HFFc6 (cell line): ENCODE measurements around the gene PRDM12. TPM values are rescaled to one million over a fixed set of nuclear protein-coding genes. Genes with fewer than 3 reads are reported as not detected.

ENCODE experiments used
- DNase-seq: peaks from one replicate; pipeline ENCODE4 v3.0.0-alpha.2; 2018
- H3K27ac Mint-ChIP-seq: 2 replicates; pipeline ENCODE4 v1.8.0; 2020; ENCODE audit warnings: mild to moderate bottlenecking, mixed read lengths
- H3K27me3 Mint-ChIP-seq: 2 replicates; pipeline ENCODE4 v1.8.0; 2021; ENCODE audit warnings: mild to moderate bottlenecking, moderate library complexity, mixed read lengths; ENCODE audit not compliant: insufficient read depth
- H3K36me3 Mint-ChIP-seq: 2 replicates; pipeline ENCODE4 v1.8.0; 2021; ENCODE audit warnings: low read depth, mixed read lengths
- H3K4me1 Mint-ChIP-seq: 2 replicates; pipeline ENCODE4 v1.8.0; 2020; ENCODE audit warnings: low read depth, mixed read lengths
- H3K4me3 Mint-ChIP-seq: 2 replicates; pipeline ENCODE4 v1.8.0; 2020; ENCODE audit warnings: mild to moderate bottlenecking, moderate library complexity, mixed read lengths
- H3K9me3 Mint-ChIP-seq: 2 replicates; pipeline ENCODE4 v1.8.0; 2020; ENCODE audit warnings: mild to moderate bottlenecking, mixed read lengths
- total RNA-seq, 6 experiments: library from RNA; stranded (reverse); fragmentation: NEBNext Ultra II Directional; extraction: Animal tissue kit (Norgen Biotek cat#: 25700); gene quantifications; 2 replicates in 1 of 6; 3 replicates in 5 of 6; pipeline ENCODE4 v1.2.3, GENCODE V29; 2021
- TF ChIP-seq, protein P1 (sequence below): fragments of 200-600 bp; sonication (generic); IDR thresholded peaks from 2 replicates; pipeline ENCODE4 v1.5.0; 2021; ENCODE audit warnings: antibody characterized with exemption, mild to moderate bottlenecking

Gene PRDM12
- total RNA-seq, 6 experiments from 2014 or later, result 0.10 to 0.17 (median 0.12) TPM; not detected in 3

DNA sequence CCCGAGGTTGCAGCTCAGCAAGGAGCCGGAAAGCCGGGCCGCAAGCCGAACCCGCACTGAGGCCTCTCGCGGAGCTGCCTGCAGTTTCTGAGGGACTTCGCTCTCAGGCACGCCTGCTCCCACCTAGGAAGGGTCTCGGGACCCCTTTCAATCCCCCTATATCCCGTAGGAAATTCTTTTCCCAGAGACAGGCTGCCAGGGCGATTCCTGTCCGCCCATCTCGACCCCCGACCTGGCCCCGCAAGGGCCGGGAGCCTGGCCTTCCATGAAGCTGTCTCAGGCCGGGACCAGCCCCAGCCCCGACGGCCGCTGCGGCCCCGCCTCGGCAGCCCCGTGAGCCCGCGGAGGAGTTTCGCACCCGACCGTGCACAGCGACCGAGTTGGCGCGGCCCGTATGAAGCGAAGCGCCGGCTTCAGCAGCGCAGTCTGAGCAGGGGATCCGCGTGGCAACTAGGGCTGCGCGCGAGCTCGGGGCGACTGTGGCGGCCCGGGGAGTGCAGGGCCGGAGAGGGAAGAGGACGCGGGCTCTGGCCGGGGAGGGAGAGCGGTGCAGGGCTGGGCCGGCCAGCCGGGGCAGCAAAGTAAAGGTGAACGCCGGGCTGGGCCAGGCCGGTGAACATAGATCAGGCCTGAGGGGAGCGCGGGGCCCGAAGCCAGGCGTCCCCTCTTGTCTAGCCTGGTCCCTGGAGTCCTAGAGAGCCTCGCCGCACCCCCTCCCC, 977 bp upstream of the PRDM12 start:
- H3K9me3 Mint-ChIP-seq, result no peaks in the 10 kb centered on the region; the same call in 1 of the 2 replicates
- TF ChIP-seq, protein P1, sequence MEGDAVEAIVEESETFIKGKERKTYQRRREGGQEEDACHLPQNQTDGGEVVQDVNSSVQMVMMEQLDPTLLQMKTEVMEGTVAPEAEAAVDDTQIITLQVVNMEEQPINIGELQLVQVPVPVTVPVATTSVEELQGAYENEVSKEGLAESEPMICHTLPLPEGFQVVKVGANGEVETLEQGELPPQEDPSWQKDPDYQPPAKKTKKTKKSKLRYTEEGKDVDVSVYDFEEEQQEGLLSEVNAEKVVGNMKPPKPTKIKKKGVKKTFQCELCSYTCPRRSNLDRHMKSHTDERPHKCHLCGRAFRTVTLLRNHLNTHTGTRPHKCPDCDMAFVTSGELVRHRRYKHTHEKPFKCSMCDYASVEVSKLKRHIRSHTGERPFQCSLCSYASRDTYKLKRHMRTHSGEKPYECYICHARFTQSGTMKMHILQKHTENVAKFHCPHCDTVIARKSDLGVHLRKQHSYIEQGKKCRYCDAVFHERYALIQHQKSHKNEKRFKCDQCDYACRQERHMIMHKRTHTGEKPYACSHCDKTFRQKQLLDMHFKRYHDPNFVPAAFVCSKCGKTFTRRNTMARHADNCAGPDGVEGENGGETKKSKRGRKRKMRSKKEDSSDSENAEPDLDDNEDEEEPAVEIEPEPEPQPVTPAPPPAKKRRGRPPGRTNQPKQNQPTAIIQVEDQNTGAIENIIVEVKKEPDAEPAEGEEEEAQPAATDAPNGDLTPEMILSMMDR, result no peak
- H3K4me3 Mint-ChIP-seq, result no peak overlapping the region
- DNase-seq, result no peak
- H3K4me1 Mint-ChIP-seq, result peaks cover 4% of the 10 kb centered on the region; the same call in 1 of the 2 replicates
- no peak overlapping the region for H3K27ac Mint-ChIP-seq
- H3K27me3 Mint-ChIP-seq, result peaks cover 54% of the 10 kb centered on the region
- no peaks in the 10 kb centered on the region for H3K36me3 Mint-ChIP-seq

- Mint-ChIP-seq H3K4me3 (no peak overlapping the region), H3K36me3 (no peaks in the 10 kb centered on the region)
- TF ChIP-seq, protein P1, result no peak
Observed at GRCh38 chr9:130663977-130664250, 480 bp upstream of the PRDM12 start.

GRCh38 chr9:130665029-130665430, 636 bp downstream of the PRDM12 start:
- Mint-ChIP-seq H3K36me3 (no peaks in the 10 kb centered on the region), H3K27ac (no peak overlapping the region), H3K4me1 (peaks cover 4% of the 10 kb centered on the region; the same call in 1 of the 2 replicates), H3K27me3 (peaks cover 51% of the 10 kb centered on the region), H3K4me3 (no peak overlapping the region), H3K9me3 (no peaks in the 10 kb centered on the region)
- no peak for DNase-seq
- TF ChIP-seq, protein P1, result no peak

More at GRCh38 chr9:130663977-130664250, 480 bp upstream of the PRDM12 start:
- Mint-ChIP-seq H3K9me3 (no peaks in the 10 kb centered on the region; the same call in 1 of the 2 replicates), H3K27me3 (peaks cover 52% of the 10 kb centered on the region), H3K4me1 (peaks cover 4% of the 10 kb centered on the region; the same call in 1 of the 2 replicates), H3K27ac (no peak overlapping the region)
- no peak for DNase-seq

DNA sequence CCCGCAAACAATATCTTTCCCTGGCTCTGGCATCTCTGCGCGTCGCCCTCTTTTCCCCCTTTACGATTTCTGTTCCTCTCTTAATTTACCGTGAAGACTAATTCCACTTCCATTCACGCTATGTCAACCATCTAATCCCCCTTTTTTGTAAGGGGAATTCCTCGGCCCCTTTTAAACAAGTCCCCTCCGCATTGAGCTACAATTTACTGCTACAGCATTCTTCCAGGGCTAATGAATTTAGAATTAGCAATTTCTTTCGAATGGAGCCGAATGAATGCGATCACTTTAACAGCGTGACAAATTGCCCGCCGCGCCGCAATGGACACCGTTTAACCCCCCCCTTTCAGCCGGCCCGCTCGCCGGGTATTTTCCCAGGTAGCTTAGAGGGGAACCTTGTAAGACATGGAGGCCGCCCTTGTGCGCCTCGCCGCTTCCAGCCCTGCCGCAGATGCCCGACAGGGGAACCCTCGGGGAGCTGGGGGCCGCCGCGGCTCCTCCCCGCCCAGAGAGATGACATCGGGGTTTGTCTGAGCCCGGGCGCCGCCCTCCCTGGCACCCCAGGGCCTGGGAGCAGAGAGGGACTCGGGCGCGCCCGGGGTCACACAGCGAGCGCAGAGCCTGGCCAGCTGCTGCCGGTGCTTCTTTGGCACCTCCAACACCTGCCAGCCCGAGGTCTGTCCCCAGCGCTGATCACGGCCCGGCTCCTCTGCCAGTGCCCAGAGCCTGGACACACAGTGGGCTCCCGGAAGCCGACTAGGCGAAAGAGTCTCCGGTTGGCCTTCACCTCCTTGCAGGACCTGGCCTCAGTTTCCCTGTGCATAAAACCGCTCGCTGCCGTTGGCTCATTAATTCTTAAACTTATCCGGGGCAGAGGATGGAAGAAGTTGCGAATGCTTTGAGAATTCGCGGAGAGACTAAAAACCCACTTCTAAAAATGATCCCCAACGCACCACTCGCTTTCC, 1.3 kb downstream of the PRDM12 start:
- H3K27me3 Mint-ChIP-seq, result peaks cover 48% of the 10 kb centered on the region
- H3K36me3 Mint-ChIP-seq, result no peaks in the 10 kb centered on the region
- TF ChIP-seq, protein P1, result no peak
- no peak overlapping the region for H3K27ac Mint-ChIP-seq
- DNase-seq, result no peak
- H3K4me1 Mint-ChIP-seq, result peaks cover 8% of the 10 kb centered on the region
- no peaks in the 10 kb centered on the region for H3K9me3 Mint-ChIP-seq
- 0 out of 2 replicates have a peak overlapping the region, but pooled peaks have one; percentile 30 for H3K4me3 Mint-ChIP-seq

GRCh38 chr9:130666393-130667119, 2.2 kb downstream of the PRDM12 start:
- Mint-ChIP-seq H3K4me3 (no peak overlapping the region; the same call in 1 of the 2 replicates), H3K36me3 (no peaks in the 10 kb centered on the region), H3K27me3 (peaks cover 44% of the 10 kb centered on the region), H3K27ac (no peak overlapping the region), H3K9me3 (no peaks in the 10 kb centered on the region), H3K4me1 (peaks cover 11% of the 10 kb centered on the region)
- TF ChIP-seq, protein P1, result no peak
- no peak for DNase-seq
